ENCODE measurements around the gene NR1H3.
"Not testable (repeated sequence)": the region's sequence is repeated elsewhere in the genome, so short reads cannot be mapped to it uniquely, and the experiment has no call there.

The NR1H3 gene

DNA sequence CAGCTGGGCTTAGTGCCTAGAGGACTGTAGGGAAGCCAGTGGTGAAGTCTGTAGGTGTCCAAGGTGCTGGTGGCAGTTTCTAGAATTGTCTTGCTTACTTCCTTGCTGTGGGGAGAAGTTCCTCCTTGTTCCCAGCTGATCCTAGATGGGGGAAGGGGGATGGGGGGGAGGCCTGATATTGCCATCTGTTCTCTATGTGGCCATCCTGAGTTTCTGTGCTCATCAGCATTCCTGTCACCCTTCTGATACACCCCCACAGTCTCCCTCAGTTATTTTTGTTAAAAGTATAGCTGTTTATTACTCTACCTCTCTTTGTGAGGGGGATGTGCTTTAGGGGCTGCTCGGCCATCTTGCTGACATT lies 48.7 kb downstream of the NR1H3 start:
- no peak for DNase-seq (ENCODE audit: low spot score)

DNA sequence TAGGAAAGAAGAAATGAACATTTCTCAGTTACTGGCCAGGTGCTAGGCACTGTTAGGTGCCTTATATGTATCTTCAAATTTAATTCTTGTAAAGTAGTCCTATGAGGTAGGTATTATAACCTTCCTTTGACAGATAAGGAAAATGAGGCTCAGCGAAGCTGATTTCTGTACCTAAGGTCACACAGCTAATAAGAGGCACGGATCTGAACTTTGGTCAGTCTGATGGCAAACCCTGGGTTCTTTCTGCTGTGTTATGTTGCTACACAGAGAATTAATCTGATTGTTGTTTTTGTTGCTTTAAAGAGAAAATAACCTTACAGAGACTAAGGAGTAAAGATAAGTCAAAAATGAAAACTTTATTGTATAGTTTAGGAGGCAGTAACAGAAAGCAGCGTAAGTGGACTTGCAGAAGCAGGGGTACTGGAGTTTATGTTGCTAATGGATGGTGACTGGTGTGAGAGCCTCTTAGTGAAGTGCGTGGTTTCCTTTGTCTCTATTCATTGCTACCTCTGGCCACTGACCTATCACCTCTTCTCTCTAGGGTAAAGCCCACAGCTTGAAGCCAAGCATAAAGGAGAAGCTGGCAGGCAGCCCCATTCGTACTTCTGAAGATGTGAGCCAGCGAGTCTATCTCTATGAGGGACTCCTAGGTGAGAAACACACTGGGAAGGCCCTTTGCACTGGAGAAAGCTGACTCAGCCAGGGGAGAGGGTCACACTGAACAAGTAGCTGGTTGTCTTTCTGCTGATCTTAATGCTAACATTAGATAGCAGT lies 50.4 kb downstream of the NR1H3 start:
- no peak for DNase-seq (ENCODE audit: low spot score)

DNA sequence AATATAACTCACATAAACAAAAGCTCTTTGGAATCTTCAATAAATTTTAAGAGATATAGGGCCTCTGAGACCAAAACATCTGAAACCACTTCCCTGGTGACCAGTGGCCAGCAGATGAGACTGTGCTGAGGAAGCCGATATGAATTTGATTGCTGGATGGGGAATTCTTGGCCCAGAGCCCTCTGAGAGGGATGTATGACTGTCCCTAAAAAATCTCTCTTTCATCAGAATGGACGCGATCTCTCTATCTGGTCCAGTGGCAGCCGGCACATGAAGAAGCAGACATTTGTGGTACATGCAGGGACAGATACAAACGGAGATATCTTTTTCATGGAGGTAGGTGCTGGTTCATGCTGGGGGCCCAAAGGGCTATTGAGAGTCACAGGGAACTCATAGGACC lies 57.2 kb downstream of the NR1H3 start:
- no peak for DNase-seq (ENCODE audit: low spot score)

DNA sequence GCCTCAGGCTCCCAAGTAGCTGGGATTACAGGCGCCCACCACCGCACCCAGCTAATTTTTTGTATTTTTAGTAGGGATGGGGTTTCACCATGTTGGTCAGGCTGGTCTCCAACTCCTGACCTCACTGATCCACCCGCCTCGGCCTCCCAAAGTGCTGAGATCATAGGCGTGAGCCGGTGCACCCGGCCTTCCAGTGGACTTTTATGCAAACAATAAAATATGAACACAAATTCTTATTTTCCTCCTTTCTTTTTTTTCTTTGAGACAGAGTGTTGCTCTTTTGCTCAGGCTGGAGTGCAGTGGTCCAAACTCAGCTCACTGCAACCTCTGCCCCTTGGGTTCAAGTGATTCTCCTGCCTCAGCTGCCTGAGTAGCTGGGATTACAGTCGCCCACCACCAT lies 58.7 kb downstream of the NR1H3 start:
- DNase-seq (ENCODE audit: low spot score) = not testable (repeated sequence)

DNA sequence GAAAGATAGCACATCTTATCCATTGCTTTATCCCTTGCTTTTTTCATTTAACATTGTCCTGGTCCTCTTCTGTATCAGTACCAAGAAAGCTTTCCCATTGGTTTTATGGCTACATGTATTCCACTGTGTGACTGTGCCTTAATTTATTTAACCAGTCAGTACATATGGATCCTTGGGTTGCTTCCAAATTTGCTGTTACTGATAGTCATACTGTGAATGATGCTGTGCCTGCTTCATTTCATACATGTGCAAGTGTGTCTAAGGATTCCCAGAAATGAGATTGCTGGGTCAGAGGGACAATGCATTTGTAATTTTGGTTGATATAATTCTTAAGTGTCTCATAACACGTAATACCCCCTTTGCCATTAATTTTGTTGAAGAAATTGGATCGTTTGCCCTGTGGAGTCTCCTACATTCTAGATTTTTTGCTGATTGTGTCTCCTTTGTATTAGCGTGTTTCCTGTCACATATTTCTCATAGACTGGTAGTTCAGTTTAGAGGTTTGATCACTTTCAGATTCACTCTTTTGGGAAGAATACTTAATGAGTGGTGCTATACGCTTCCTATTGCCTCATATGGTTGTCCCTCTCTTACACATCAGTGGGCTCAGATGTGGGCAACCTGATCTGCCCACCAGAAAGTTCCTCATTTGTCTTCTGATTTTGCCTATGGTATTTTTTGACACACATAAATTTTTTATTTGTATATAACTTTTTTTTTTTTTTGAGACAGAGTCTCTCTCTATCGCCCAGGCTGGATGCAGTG lies 59.5 kb downstream of the NR1H3 start:
- DNase-seq (ENCODE audit: low spot score) = no peak

GRCh38 chr11:47318166-47318565 lies 60.4 kb downstream of the NR1H3 start:
- DNase-seq (ENCODE audit: low spot score) = no peak

All from CD4-positive, alpha-beta T cell treated with Interleukin-2 at 100 ng/mL for 4 hours (primary cell).